ENCODE results near the gene SPATA16. TPM values are rescaled to one million over a fixed set of nuclear protein-coding genes. Genes with fewer than 3 reads are reported as not detected.

SPATA16 gene
- total RNA-seq, 4 donors from 2014 or later = not detected

GRCh38 chr3:172914854-172915253 is 226.2 kb downstream of the SPATA16 start:
- TF ChIP-seq POLR2A (IDR thresholded peaks at IDR 0.05) (no peak), CTCF (IDR thresholded peaks at IDR 0.05) (no peak)
- Histone ChIP-seq H3K4me1 (peaks cover 13 to 17% of the 10 kb centered on the region in 2 donors), H3K27ac (no peak overlapping the region), H3K4me3 (replicated peaks in 1 of 3) (no peak overlapping the region), H3K36me3 (no peaks in the 10 kb centered on the region), H3K9me3 (no peaks in the 10 kb centered on the region), H3K27me3 (no peaks in the 10 kb centered on the region)
- DNase-seq = no peak
- 49 to 50% methylated on average over 1 of the region's 1 CpG for WGBS, 2 donors
- intact Hi-C loops (cut with DNase I) = no loop called here

- Histone ChIP-seq H3K4me1 (peaks cover 9 to 14% of the 10 kb centered on the region in 2 donors), H3K27ac (no peak overlapping the region), H3K27me3 (no peaks in the 10 kb centered on the region), H3K36me3 (no peaks in the 10 kb centered on the region), H3K4me3 (replicated peaks in 1 of 3) (no peak overlapping the region), H3K9me3 (no peaks in the 10 kb centered on the region)
- DNase-seq = no peak
- WGBS, 2 donors = 77 to 87% methylated on average over 5 of the region's 5 CpGs
- TF ChIP-seq POLR2A (IDR thresholded peaks at IDR 0.05) (no peak), CTCF (IDR thresholded peaks at IDR 0.05) (no peak)
- intact Hi-C loops (cut with DNase I) = no loop called here
Measured at GRCh38 chr3:172913911-172914655, 227.0 kb downstream of the SPATA16 start.

GRCh38 chr3:172911142-172911541 is 229.9 kb downstream of the SPATA16 start:
- TF ChIP-seq CTCF (IDR thresholded peaks at IDR 0.05) (no peak), POLR2A (IDR thresholded peaks at IDR 0.05) (no peak)
- Histone ChIP-seq H3K36me3 (no peaks in the 10 kb centered on the region), H3K4me3 (replicated peaks in 1 of 3) (no peak overlapping the region), H3K27ac (no peak overlapping the region), H3K9me3 (no peaks in the 10 kb centered on the region), H3K4me1 (no peaks in the 10 kb centered on the region), H3K27me3 (no peaks in the 10 kb centered on the region)
- intact Hi-C loops (cut with DNase I) = no loop called here
- 91 to 95% methylated on average over 3 of the region's 3 CpGs for WGBS, 2 donors
- DNase-seq = no peak

- intact Hi-C loops (cut with DNase I) = no loop called here
- H3K9me3 ChIP-seq = no peaks in the 10 kb centered on the region
- no peaks in the 10 kb centered on the region for H3K4me1 ChIP-seq
- no peak overlapping the region for H3K4me3 ChIP-seq (replicated peaks in 1 of 3)
- TF ChIP-seq POLR2A (IDR thresholded peaks at IDR 0.05) = no peak
- TF ChIP-seq CTCF (IDR thresholded peaks at IDR 0.05) = no peak
- 86 to 94% methylated on average over 2 of the region's 2 CpGs for WGBS, 2 donors
- H3K36me3 ChIP-seq = no peaks in the 10 kb centered on the region
- H3K27me3 ChIP-seq = no peaks in the 10 kb centered on the region
- no peak overlapping the region for H3K27ac ChIP-seq
- DNase-seq = no peak
Measured at GRCh38 chr3:172908771-172909270, 232.2 kb downstream of the SPATA16 start.

- Histone ChIP-seq H3K9me3 (no peaks in the 10 kb centered on the region), H3K36me3 (no peaks in the 10 kb centered on the region), H3K4me3 (replicated peaks in 1 of 3) (no peak overlapping the region), H3K4me1 (no peaks in the 10 kb centered on the region), H3K27me3 (no peaks in the 10 kb centered on the region), H3K27ac (no peak overlapping the region)
- TF ChIP-seq CTCF (IDR thresholded peaks at IDR 0.05) (no peak), POLR2A (IDR thresholded peaks at IDR 0.05) (no peak)
- WGBS, 2 donors = 93 to 99% methylated on average over 1 of the region's 1 CpG
- no peak for DNase-seq
- intact Hi-C loops (cut with DNase I) = no loop called here
Measured at GRCh38 chr3:172905451-172905850, 235.6 kb downstream of the SPATA16 start.

Measured in thyroid gland (tissue), 4 donors.